Type B pancreatic cell (in vitro differentiated cells): ENCODE measurements around the gene ALDOA. TPM values are rescaled to one million over a fixed set of nuclear protein-coding genes. Genes with fewer than 3 reads are reported as not detected.

Source experiments
- DNase-seq: peaks from one replicate; pipeline ENCODE4 v3.0.0; 2021; ENCODE audit warnings: mixed read lengths; ENCODE audit not compliant: unreplicated experiment; ENCODE audit errors: extremely low spot score
- H3K27ac Mint-ChIP-seq: 2 replicates; pipeline ENCODE4 v1.8.0; 2021; ENCODE audit warnings: mild to moderate bottlenecking, mixed read lengths
- H3K27me3 Mint-ChIP-seq: 2 replicates; pipeline ENCODE4 v1.8.0; 2021; ENCODE audit warnings: mixed read lengths
- H3K36me3 Mint-ChIP-seq: 2 replicates; pipeline ENCODE4 v1.8.0; 2021; ENCODE audit warnings: mixed read lengths
- H3K4me1 Mint-ChIP-seq: one replicate; pipeline ENCODE4 v1.8.0; 2021; ENCODE audit warnings: mixed read lengths; ENCODE audit not compliant: unreplicated experiment
- H3K4me3 Mint-ChIP-seq: 2 replicates; pipeline ENCODE4 v1.8.0; 2021; ENCODE audit warnings: mild to moderate bottlenecking, mixed read lengths
- H3K9me3 Mint-ChIP-seq: 2 replicates; pipeline ENCODE4 v1.8.0; 2021; ENCODE audit warnings: mixed read lengths
- CTCF ChIP-seq: fragments of 200-600 bp; sonication (generic); conservative IDR thresholded peaks from 2 replicates; pipeline ENCODE4 v1.5.0; 2021; ENCODE audit warnings: antibody characterized with exemption, mild to moderate bottlenecking
- total RNA-seq: library from RNA; stranded (reverse); gene quantifications from 2 replicates; pipeline ENCODE4 v1.2.1, GENCODE V29; 2021; ENCODE audit warnings: low replicate concordance

Gene ALDOA
- total RNA-seq, 1 donor from 2014 or later = 620 TPM

- Mint-ChIP-seq H3K4me3 (peak overlapping the region; percentile 80), H3K27ac (peak overlapping the region; percentile 94), H3K36me3 (peaks cover 20% of the 10 kb centered on the region), H3K27me3 (no peaks in the 10 kb centered on the region), H3K4me1 (peaks cover 46% of the 10 kb centered on the region), H3K9me3 (no peaks in the 10 kb centered on the region)
- DNase-seq = no peak
- no peak for TF ChIP-seq CTCF
Observed at GRCh38 chr16:30090610-30091331, 25.2 kb downstream of the ALDOA start.

- H3K9me3 Mint-ChIP-seq = no peaks in the 10 kb centered on the region
- H3K27ac Mint-ChIP-seq = peak within 1 kb of the TSS; percentile 94
- peak within 1 kb of the TSS; percentile 90 for H3K4me3 Mint-ChIP-seq
- DNase-seq = peak; percentile 96
- H3K4me1 Mint-ChIP-seq = peaks cover 46% of the 10 kb centered on the region
- TF ChIP-seq CTCF = peak; percentile 73
- no peaks in the 10 kb centered on the region for H3K27me3 Mint-ChIP-seq
- peaks cover 20% of the 10 kb centered on the region for H3K36me3 Mint-ChIP-seq
Observed at GRCh38 chr16:30091474-30092372, 26.2 kb downstream of the ALDOA start, which contains the start of gene TBX6. Gene TBX6 (minus strand): TSS chr16:30091924. CDS start chr16:30091193, 731 bp downstream.

- TF ChIP-seq CTCF = peak; percentile 76
- H3K4me3 Mint-ChIP-seq = peak overlapping the region; percentile 90
- H3K4me1 Mint-ChIP-seq = peaks cover 46% of the 10 kb centered on the region
- H3K9me3 Mint-ChIP-seq = peaks cover 6% of the 10 kb centered on the region
- H3K36me3 Mint-ChIP-seq = peaks cover 15% of the 10 kb centered on the region
- peak overlapping the region; percentile 91 for H3K27ac Mint-ChIP-seq
- no peaks in the 10 kb centered on the region for H3K27me3 Mint-ChIP-seq
- peak; percentile 86 for DNase-seq
Observed at GRCh38 chr16:30092373-30093010, 26.9 kb downstream of the ALDOA start.

GRCh38 chr16:30094541-30095165 is 29.1 kb downstream of the ALDOA start:
- H3K27me3 Mint-ChIP-seq = no peaks in the 10 kb centered on the region
- peak overlapping the region; percentile 68 for H3K27ac Mint-ChIP-seq
- H3K36me3 Mint-ChIP-seq = peaks cover 20% of the 10 kb centered on the region
- DNase-seq = no peak
- no peak for TF ChIP-seq CTCF
- H3K9me3 Mint-ChIP-seq = peaks cover 18% of the 10 kb centered on the region
- H3K4me1 Mint-ChIP-seq = peaks cover 35% of the 10 kb centered on the region
- H3K4me3 Mint-ChIP-seq = peak overlapping the region; percentile 89
